ENCODE measurements around the gene GLMP.

DNA sequence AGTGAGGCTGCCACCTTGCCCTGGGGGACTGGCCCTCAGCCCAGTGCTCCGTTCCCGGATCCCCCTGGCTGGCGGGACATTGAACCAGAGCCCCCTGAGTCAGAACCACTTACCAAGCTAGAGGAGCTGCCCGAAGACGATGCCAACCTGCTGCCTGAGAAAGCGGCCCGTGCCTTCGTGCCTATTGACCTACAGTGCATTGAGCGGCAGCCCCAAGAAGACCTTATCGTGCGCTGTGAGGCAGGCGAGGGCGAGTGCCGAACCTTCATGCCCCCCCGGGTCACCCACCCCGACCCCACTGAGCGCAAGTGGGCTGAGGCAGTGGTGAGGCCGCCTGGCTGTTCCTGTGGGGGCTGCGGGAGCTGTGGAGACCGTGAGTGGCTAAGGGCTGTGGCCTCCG is 10.0 kb downstream of the GLMP start:
- TF ChIP-seq POLR2A (IDR thresholded peaks at IDR 0.05): no peak
- TF ChIP-seq, protein P1, sequence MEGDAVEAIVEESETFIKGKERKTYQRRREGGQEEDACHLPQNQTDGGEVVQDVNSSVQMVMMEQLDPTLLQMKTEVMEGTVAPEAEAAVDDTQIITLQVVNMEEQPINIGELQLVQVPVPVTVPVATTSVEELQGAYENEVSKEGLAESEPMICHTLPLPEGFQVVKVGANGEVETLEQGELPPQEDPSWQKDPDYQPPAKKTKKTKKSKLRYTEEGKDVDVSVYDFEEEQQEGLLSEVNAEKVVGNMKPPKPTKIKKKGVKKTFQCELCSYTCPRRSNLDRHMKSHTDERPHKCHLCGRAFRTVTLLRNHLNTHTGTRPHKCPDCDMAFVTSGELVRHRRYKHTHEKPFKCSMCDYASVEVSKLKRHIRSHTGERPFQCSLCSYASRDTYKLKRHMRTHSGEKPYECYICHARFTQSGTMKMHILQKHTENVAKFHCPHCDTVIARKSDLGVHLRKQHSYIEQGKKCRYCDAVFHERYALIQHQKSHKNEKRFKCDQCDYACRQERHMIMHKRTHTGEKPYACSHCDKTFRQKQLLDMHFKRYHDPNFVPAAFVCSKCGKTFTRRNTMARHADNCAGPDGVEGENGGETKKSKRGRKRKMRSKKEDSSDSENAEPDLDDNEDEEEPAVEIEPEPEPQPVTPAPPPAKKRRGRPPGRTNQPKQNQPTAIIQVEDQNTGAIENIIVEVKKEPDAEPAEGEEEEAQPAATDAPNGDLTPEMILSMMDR (IDR thresholded peaks at IDR 0.05): no peak
- TF ChIP-seq EP300 (IDR thresholded peaks at IDR 0.05): no peak
